Globus pallidus (tissue), 1 donor: ENCODE results near the gene PLEKHA5.
"Not testable (repeated sequence)": the region's sequence is repeated elsewhere in the genome, so short reads cannot be mapped to it uniquely, and the experiment has no call there.

Source experiments
- DNase-seq: peaks from one replicate; pipeline ENCODE4 v3.0.0-alpha.2; 2015; ENCODE audit warnings: low spot score

The PLEKHA5 gene

GRCh38 chr12:19129486-19130223 lies at the start of gene PLEKHA5:
Gene PLEKHA5, plus strand, starts transcription at chr12:19129733. Its CDS starts 67 bp downstream, at chr12:19129800.
- DNase-seq, result peak; percentile 53

GRCh38 chr12:19080918-19081317 lies 48.6 kb upstream of the PLEKHA5 start:
- DNase-seq, result no peak

- no peak for DNase-seq
Measured at GRCh38 chr12:19082365-19082911, 47.1 kb upstream of the PLEKHA5 start.

GRCh38 chr12:19084547-19084946 lies 45.0 kb upstream of the PLEKHA5 start:
- DNase-seq, result no peak

GRCh38 chr12:19085090-19085489 lies 44.4 kb upstream of the PLEKHA5 start:
- no peak for DNase-seq

- DNase-seq, result no peak
Measured at GRCh38 chr12:19088606-19089005, 40.9 kb upstream of the PLEKHA5 start.

GRCh38 chr12:19092482-19092881 lies 37.1 kb upstream of the PLEKHA5 start:
- not testable (repeated sequence) for DNase-seq

GRCh38 chr12:19093218-19093617 lies 36.3 kb upstream of the PLEKHA5 start:
- no peak for DNase-seq

GRCh38 chr12:19095331-19095730 lies 34.2 kb upstream of the PLEKHA5 start:
- no peak for DNase-seq

GRCh38 chr12:19095756-19096480 lies 33.6 kb upstream of the PLEKHA5 start:
- no peak for DNase-seq

GRCh38 chr12:19105463-19105862 lies 24.1 kb upstream of the PLEKHA5 start:
- no peak for DNase-seq

GRCh38 chr12:19107750-19108149 lies 21.8 kb upstream of the PLEKHA5 start:
- DNase-seq, result no peak

GRCh38 chr12:19110221-19110940 lies 19.2 kb upstream of the PLEKHA5 start:
- DNase-seq, result no peak

GRCh38 chr12:19113464-19113863 lies 16.1 kb upstream of the PLEKHA5 start:
- DNase-seq, result no peak

- no peak for DNase-seq
Measured at GRCh38 chr12:19115285-19115684, 14.2 kb upstream of the PLEKHA5 start.

GRCh38 chr12:19119440-19119839 lies 10.1 kb upstream of the PLEKHA5 start:
- no peak for DNase-seq

GRCh38 chr12:19120795-19121194 lies 8.7 kb upstream of the PLEKHA5 start:
- no peak for DNase-seq

- DNase-seq, result no peak
Measured at GRCh38 chr12:19121449-19122018, 8.0 kb upstream of the PLEKHA5 start.

GRCh38 chr12:19125325-19125724 lies 4.2 kb upstream of the PLEKHA5 start:
- no peak for DNase-seq

GRCh38 chr12:19127270-19127669 lies 2.3 kb upstream of the PLEKHA5 start:
- DNase-seq, result no peak

GRCh38 chr12:19128485-19128884 lies 1.0 kb upstream of the PLEKHA5 start:
- DNase-seq, result peak; percentile 14

- no peak for DNase-seq
Measured at GRCh38 chr12:19129122-19129485, 429 bp upstream of the PLEKHA5 start.
